CD4-positive, alpha-beta T cell treated with Interleukin-17A for 1 hour (primary cell): Measurements from ENCODE around the gene NLRP5.
"Not testable (repeated sequence)": the region's sequence is repeated elsewhere in the genome, so short reads cannot be mapped to it uniquely, and the experiment has no call there.

ENCODE experiments used
- DNase-seq: peaks from one replicate; pipeline ENCODE4 v3.0.0-alpha.2; 2020

The NLRP5 gene

GRCh38 chr19:55986487-55986886 lies at the start of gene NLRP5:
Gene NLRP5 (plus strand): TSS chr19:55986775.
- no peak for DNase-seq

GRCh38 chr19:55939206-55939605 lies 47.4 kb upstream of the NLRP5 start:
- DNase-seq = no peak

- no peak for DNase-seq
Measured at GRCh38 chr19:55940306-55940705, 46.3 kb upstream of the NLRP5 start.

- no peak for DNase-seq
Measured at GRCh38 chr19:55947532-55947931, 39.0 kb upstream of the NLRP5 start, which contains the start of gene NLRP8. Gene NLRP8 (plus strand): TSS chr19:55947832.

GRCh38 chr19:55950566-55950965 lies 36.0 kb upstream of the NLRP5 start:
- DNase-seq = not testable (repeated sequence)

- no peak for DNase-seq
Measured at GRCh38 chr19:55956431-55956830, 30.1 kb upstream of the NLRP5 start.

- no peak for DNase-seq
Measured at GRCh38 chr19:55958356-55958755, 28.2 kb upstream of the NLRP5 start.

- DNase-seq = no peak
Measured at GRCh38 chr19:55959996-55960675, 26.4 kb upstream of the NLRP5 start.

GRCh38 chr19:55962186-55962585 lies 24.4 kb upstream of the NLRP5 start:
- DNase-seq = no peak

GRCh38 chr19:55973982-55974381 lies 12.6 kb upstream of the NLRP5 start:
- no peak for DNase-seq

GRCh38 chr19:55980415-55980814 lies 6.2 kb upstream of the NLRP5 start:
- no peak for DNase-seq

- no peak for DNase-seq
Measured at GRCh38 chr19:55985254-55985653, 1.3 kb upstream of the NLRP5 start.

- no peak for DNase-seq
Measured at GRCh38 chr19:55990831-55991230, 4.3 kb downstream of the NLRP5 start.

- no peak for DNase-seq
Measured at GRCh38 chr19:55993492-55993891, 6.9 kb downstream of the NLRP5 start.

- no peak for DNase-seq
Measured at GRCh38 chr19:56014765-56015164, 28.2 kb downstream of the NLRP5 start.

GRCh38 chr19:56015756-56016155 lies 29.2 kb downstream of the NLRP5 start:
- no peak for DNase-seq

GRCh38 chr19:56019325-56019724 lies 32.8 kb downstream of the NLRP5 start:
- DNase-seq = not testable (repeated sequence)

- not testable (repeated sequence) for DNase-seq
Measured at GRCh38 chr19:56020355-56020975, 33.9 kb downstream of the NLRP5 start.

GRCh38 chr19:56026769-56027168 lies 40.2 kb downstream of the NLRP5 start:
- DNase-seq = no peak

GRCh38 chr19:56053596-56053995 lies 67.0 kb downstream of the NLRP5 start:
- no peak for DNase-seq

- peak; percentile 60 for DNase-seq
Measured at GRCh38 chr19:56066152-56067023, 79.8 kb downstream of the NLRP5 start.

GRCh38 chr19:56069642-56070041 lies 83.1 kb downstream of the NLRP5 start:
- no peak for DNase-seq

GRCh38 chr19:56071151-56071550 lies 84.6 kb downstream of the NLRP5 start:
- no peak for DNase-seq

- peak; percentile 54 for DNase-seq
Measured at GRCh38 chr19:56076498-56076897, 89.9 kb downstream of the NLRP5 start.
